T47D (cell line): Measurements from ENCODE around the gene TNN.

Source experiments
- DNase-seq, 2 experiments: peaks; one replicate each; pipeline versions ENCODE4 v3.0.0 to v3.0.0-alpha.2; 2011 to 2012; ENCODE audit warnings: low read depth in 1 of 2, low spot score in 1 of 2
- JUND ChIP-seq: IDR thresholded peaks from 2 replicates; pipeline ENCODE4 v1.6.1; 2012; ENCODE audit warnings: low read depth
- in situ Hi-C: cut with HindIII; loops from 2 replicates; pipeline ENCODE4 v1.10.0; 2016; ENCODE audit warnings: low sequenced_read_pairs, low pct_unique_long_range_greater_than_20kb

Gene TNN

GRCh38 chr1:175131095-175131494, 63.5 kb downstream of the TNN start:
- in situ Hi-C loops = no loop called here
- no peak for DNase-seq
- no peak for TF ChIP-seq JUND

GRCh38 chr1:175132436-175132835, 64.8 kb downstream of the TNN start:
- TF ChIP-seq JUND = no peak
- DNase-seq = no peak
- in situ Hi-C loops = no loop called here

GRCh38 chr1:175133673-175134435, 66.2 kb downstream of the TNN start:
- no peak for TF ChIP-seq JUND
- DNase-seq = no peak
- in situ Hi-C loops = no loop called here

DNA sequence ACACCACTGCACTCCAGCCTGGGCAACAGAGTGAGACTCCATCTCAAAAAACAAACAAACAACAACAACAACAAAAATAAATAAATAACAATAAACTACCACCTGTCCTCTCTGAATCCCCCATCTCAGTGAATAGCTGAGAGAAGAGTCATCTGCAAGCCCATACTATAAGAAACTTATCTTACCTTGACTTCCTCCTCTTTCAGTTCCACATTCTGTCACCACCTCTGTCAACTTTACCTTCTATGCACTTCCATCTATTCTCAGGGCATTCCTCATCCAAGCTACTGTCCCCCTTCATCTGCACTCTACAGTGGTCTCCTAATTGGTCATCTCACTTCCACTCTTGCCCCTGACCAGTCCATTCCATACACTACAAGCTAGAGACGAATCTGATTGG, 66.9 kb downstream of the TNN start:
- in situ Hi-C loops = no loop called here
- no peak for TF ChIP-seq JUND

DNA sequence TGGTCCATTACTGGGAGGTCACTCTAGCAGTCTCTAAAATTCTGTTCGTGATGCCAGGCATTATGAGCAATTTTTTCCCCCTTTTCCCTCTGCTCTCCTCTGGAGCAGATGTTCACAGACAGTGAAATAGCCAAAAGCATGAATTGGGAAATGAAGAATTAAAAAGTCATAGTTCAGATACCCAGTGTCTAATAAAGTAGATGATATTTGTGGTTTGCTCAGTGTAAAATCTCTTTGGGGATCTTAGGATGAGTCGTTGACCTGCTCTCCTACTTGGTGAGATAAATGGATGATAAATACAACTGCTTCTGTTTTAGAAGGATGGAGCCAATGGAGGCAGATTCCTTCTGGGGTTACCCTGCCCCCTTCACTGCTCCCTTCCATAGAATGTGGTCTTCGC, 68.6 kb downstream of the TNN start:
- in situ Hi-C loops = no loop called here
- DNase-seq = no peak
- no peak for TF ChIP-seq JUND

More for the DNA sequence above, 66.9 kb downstream of the TNN start:
- no peak for DNase-seq

DNA sequence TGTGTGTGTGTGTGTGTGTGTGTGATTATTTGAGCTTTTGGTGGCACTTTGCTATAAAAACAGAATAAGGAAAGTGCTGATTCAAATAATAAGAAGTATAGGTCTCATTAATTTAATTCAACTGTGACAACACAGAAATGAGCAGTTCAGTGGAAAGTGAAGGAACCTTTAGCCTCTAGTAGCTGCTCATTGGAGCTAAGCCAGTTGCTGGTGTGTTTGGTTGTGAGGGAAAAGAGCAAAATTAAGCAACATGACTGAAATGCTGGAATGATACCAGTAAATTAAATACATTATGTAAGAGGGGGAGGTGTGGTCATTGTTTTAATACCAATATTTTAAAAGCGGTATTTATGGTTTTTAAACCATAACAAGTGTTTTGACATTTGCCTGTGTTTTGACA, 69.7 kb downstream of the TNN start:
- DNase-seq = no peak
- in situ Hi-C loops = no loop called here
- no peak for TF ChIP-seq JUND

GRCh38 chr1:175138579-175138978, 70.9 kb downstream of the TNN start:
- TF ChIP-seq JUND = no peak
- DNase-seq = peak; percentile 16 to 56
- in situ Hi-C loops = no loop called here

DNA sequence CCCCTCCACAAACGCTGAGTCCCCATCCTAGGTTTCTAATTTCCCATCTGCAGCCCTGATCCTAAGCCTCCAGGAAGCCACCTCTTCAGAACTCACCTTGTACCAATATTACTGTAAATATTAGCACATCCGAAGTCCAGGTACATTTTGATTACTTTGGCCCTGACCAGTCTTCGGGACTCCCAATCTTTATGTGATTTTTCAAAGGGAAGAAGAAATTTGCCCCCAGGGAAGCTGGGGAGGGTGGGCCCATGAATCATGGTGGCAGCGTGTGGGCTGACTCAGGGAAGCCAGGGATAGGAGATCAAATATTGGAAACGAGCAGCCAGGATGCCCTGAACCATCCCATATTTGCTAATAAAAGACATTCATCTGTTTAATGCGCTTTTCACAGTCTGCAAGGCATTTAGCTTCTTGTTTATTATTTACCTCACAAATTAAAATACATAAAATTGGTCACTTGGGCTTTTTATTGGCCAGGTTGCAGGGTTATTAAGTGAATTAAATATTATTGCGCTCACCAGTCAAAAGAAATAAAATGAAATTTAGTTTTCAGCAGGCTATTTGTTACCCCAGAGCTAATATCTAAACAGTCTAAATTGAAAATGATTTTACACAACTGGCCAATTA, 78.4 kb downstream of the TNN start:
- no peak for DNase-seq
- in situ Hi-C loops = no loop called here
- no peak for TF ChIP-seq JUND

DNA sequence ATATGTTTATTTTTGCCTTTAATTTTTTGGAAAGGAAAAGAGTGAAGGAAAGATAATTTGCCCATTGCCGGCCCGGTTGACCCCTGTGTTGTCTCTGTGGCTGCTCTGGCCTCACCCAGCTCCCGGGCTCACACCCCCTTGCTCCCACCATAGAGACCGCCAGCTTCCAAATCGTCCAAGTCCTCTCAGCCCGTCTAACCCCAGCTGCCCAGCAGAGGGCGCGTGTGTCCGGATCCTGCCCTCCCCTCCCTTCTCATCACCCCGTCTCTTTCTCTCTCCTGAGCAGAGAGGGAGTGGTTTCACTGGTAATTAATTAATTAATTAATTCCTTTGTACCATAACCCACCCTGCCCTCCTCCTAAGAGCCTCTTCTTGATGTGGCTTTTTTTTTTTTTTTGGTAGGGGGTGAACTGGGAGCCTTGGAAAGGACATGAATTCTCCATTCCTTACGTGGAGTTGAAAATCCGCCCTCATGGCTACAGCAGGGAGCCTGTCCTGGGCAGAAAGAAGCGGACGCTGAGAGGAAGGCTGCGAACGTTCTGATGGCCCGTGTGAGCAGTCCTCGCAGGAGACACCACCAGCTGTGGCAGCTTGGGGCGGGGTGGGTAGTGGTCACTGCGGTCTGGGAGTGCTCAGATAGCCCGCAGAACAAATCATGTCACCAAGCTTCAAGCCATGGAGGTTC, 79.0 kb downstream of the TNN start:
- TF ChIP-seq JUND = no peak
- DNase-seq = peak; percentile 56 to 77
- in situ Hi-C loops = no loop called here

DNA sequence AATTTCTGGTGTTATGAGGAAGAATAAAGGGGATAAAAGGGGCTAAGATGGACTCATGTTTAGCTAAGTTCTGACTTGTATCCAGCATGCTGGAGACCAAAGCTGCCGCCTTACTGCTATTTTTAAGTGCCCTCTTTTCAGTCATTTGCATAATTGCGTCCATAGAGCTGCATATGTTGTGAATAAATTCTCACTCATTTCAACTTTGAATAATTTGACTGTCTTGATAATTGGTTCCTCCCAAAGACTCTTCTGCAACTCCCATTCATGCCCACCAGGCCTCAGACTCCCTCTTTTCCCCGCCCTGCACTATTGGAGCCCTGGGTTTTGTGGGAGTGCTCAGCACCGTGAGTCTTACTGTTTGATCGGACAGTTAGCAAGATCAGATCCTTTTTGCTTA, 79.9 kb downstream of the TNN start:
- no peak for TF ChIP-seq JUND
- no peak for DNase-seq
- in situ Hi-C loops = no loop called here

DNA sequence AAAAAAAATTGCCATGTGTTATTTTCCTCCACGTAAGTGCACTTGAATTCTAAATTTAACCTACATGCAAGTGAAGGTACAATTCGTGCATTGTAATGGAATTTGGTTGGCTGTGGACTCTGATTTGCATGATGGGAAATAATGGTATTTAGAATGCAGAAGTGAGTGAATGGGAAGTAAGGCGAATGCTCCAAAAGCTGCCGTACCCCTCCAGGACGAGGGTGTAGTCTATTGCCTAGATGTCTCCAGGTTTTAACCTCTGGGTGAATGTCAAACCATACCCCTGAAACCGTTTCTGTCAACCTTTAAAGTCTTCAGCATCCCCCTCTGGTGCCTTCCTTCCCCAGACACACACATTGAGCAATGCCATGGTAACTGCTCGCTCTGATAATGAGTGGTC, 80.4 kb downstream of the TNN start:
- TF ChIP-seq JUND = no peak
- DNase-seq = no peak
- in situ Hi-C loops = no loop called here

DNA sequence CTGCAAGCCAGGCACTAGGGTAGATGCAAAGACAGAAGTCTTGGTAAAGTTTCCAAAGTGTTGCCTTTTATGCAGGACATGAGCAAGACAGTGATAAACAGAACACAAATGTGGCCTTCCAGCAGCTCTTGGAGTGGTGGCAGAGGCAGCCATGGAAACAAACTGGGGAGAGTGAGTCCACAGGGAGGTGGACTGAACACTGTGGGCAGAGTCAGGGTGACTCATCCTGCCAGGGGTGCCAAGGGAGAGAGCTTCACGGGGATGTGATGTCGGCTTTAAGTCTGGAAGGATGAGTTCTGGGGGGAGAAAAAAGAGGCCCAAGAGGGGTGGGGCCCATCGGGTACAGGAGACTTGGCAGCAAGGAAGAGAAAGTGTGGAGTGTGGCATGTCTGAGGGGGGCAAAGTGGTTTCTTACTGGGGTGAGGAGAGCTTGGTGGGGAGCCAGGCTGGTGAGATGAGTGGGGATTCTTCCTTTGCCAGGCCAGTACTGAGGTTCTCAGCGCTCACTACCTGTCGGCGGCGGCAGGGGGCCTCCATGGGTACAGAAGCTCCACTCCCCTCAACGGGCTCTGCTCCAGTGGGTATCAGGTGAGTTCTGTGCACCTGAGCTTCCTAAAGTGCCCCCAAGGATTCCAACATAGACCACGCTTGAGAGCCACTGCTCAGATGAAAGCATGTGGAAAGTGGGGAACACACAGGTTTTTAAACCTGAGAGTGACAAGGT, 83.1 kb downstream of the TNN start:
- in situ Hi-C loops = no loop called here
- TF ChIP-seq JUND = no peak
- no peak for DNase-seq

DNA sequence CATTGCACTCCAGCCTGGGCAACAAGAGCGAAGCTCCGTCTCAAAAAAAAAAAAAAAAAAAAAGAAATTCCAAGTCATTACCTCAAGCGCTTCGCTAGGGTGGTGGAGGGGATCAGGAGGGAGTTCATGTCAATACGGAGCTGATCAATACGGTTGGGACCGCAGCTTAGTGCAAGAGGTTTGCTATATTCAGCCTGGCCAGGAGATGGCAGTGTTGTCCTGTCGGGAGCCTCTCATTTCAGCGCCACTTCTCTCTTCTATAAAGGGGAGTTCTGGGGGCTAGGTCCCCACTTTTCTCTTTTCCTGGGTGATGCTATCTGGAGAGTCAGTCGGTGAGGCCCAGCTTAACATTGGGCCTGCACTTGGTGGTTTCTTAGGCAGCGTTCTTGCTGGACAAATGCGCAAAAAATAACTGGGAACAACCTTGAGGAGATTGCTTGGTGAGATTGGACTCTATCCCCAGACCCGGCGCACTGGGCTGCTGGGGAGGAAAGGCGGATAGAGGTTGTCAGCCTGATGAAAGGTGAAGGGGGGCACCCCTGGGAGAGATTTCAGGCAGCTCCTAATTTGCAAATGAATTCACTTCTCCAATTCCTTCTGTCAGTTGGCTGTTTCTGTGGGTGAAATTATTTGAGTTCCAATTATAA, 84.5 kb downstream of the TNN start:
- no peak for TF ChIP-seq JUND
- peak; percentile 65 to 66 for DNase-seq
- in situ Hi-C loops = no loop called here
